ENCODE measurements around the gene RPS19BP1. TPM values are rescaled to one million over a fixed set of nuclear protein-coding genes. Genes with fewer than 3 reads are reported as not detected.

RPS19BP1 gene
- polyA plus RNA-seq, 1 of the 3 experiments (the other 2 are of a cell fraction): 97.2 TPM

GRCh38 chr22:39534591-39535356 is 2.2 kb upstream of the RPS19BP1 start:
- WGBS (ENCODE audit: low lambda C conversion rate): 37% methylated on average over 7 of the region's 41 CpGs
- CTCF ChIA-PET: interaction anchor here (0.6 to 3.9 kb wide), 27 partner anchors 8 to 814 kb away, joined by 3 to 62 read pairs (median 4); partner anchors contain the start of gene ADSL
- Histone ChIP-seq H3K27ac (ENCODE audit: low read depth in 2 of 2, low read length in 1 of 2) (no peak overlapping the region; a peak in 1 of 4 replicates), H3K4me3 (ENCODE audit: low read depth in 2 of 2, low read length in 1 of 2) (peak overlapping the region in 1 of 2 experiments; percentile 35; a peak in 1 of 4 replicates), H3K9me3 (no peaks in the 10 kb centered on the region), H3K27me3 (ENCODE audit: insufficient read depth) (no peaks in the 10 kb centered on the region), H3K9ac (no peak overlapping the region), H3K4me2 (no peak overlapping the region), H3K9me2 (no peaks in the 10 kb centered on the region), H3K4me1 (ENCODE audit: control insufficient read depth in 1 of 2, insufficient read depth in 2 of 2, low read depth in 1 of 2, low read length in 1 of 2) (peaks cover 0 to 10% of the 10 kb centered on the region in 2 experiments; a peak in 1 of 4 replicates), H4K20me1 (ENCODE audit: insufficient read depth) (no peaks in the 10 kb centered on the region), H3F3A (replicated peaks; ENCODE audit: insufficient read depth) (no peaks in the 10 kb centered on the region), H2AFZ (ENCODE audit: low read depth) (peak overlapping the region; percentile 70; the same call in 1 of the 2 replicates), H3K79me2 (ENCODE audit: insufficient read depth) (peaks cover 18% of the 10 kb centered on the region), H3K36me3 (replicated peaks in 1 of 2; ENCODE audit: control insufficient read depth in 1 of 2, insufficient read depth in 2 of 2, low read length in 1 of 2) (peaks cover 0 to 5% of the 10 kb centered on the region in 2 experiments)
- peak; percentile 83 for DNase-seq
- POLR2A ChIA-PET: interaction anchor here (1.5 kb wide), 1 partner anchor 502 kb away, joined by 7 read pairs; no protein-coding TSS in a partner anchor
- TF ChIP-seq JUND (IDR thresholded peaks at IDR 0.05) (no peak), CHD2 (IDR thresholded peaks at IDR 0.05; ENCODE audit: low read length, partially characterized antibody) (no peak), EP300 (IDR thresholded peaks at IDR 0.05; ENCODE audit: borderline replicate concordance in 1 of 2, low read depth in 1 of 2, low read length in 1 of 2) (no peak), TEAD4 (IDR thresholded peaks at IDR 0.05; ENCODE audit: borderline replicate concordance, insufficient read depth) (0 out of 2 replicates have a peak, but pooled peaks have one; percentile 74), MXI1 (IDR thresholded peaks at IDR 0.05; ENCODE audit: low read depth, low read length) (no peak), SMC3 (IDR thresholded peaks at IDR 0.05; ENCODE audit: low read depth, low read length) (peak; percentile 62), RAD21 (IDR thresholded peaks at IDR 0.05; ENCODE audit: low read length) (peak; percentile 75), ZBTB33 (IDR thresholded peaks at IDR 0.05; ENCODE audit: borderline replicate concordance, low read depth) (no peak), RXRA (IDR thresholded peaks at IDR 0.05; ENCODE audit: borderline replicate concordance, low read depth) (no peak), GATA2 (CRISPR knock-in tag; IDR thresholded peaks at IDR 0.05) (peak; percentile 48; the same call in 1 of the 2 replicates)
- TF ChIP-seq, protein P1, sequence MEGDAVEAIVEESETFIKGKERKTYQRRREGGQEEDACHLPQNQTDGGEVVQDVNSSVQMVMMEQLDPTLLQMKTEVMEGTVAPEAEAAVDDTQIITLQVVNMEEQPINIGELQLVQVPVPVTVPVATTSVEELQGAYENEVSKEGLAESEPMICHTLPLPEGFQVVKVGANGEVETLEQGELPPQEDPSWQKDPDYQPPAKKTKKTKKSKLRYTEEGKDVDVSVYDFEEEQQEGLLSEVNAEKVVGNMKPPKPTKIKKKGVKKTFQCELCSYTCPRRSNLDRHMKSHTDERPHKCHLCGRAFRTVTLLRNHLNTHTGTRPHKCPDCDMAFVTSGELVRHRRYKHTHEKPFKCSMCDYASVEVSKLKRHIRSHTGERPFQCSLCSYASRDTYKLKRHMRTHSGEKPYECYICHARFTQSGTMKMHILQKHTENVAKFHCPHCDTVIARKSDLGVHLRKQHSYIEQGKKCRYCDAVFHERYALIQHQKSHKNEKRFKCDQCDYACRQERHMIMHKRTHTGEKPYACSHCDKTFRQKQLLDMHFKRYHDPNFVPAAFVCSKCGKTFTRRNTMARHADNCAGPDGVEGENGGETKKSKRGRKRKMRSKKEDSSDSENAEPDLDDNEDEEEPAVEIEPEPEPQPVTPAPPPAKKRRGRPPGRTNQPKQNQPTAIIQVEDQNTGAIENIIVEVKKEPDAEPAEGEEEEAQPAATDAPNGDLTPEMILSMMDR (IDR thresholded peaks at IDR 0.05): peak; percentile 69

- ChIA-PET CTCF (interaction anchor here (0.6 to 3.9 kb wide), 18 partner anchors 9 to 815 kb away, joined by 3 to 62 read pairs (median 6); partner anchors contain the start of gene ADSL), POLR2A (no interaction called here)
- no peak overlapping the region for H3K4me3 ChIP-seq (ENCODE audit: low read depth in 2 of 2, low read length in 1 of 2)
- no peaks in the 10 kb centered on the region for H3K9me3 ChIP-seq
- no peak for DNase-seq
- H3F3A ChIP-seq (replicated peaks; ENCODE audit: insufficient read depth): no peaks in the 10 kb centered on the region
- H3K4me1 ChIP-seq (ENCODE audit: control insufficient read depth in 1 of 2, insufficient read depth in 2 of 2, low read depth in 1 of 2, low read length in 1 of 2): peaks cover 4 to 14% of the 10 kb centered on the region in 2 experiments; a peak in 2 of 4 replicates
- H3K9ac ChIP-seq: no peak overlapping the region
- H3K79me2 ChIP-seq (ENCODE audit: insufficient read depth): peaks cover 18% of the 10 kb centered on the region
- H2AFZ ChIP-seq (ENCODE audit: low read depth): peak overlapping the region; percentile 70; the same call in 1 of the 2 replicates
- H3K4me2 ChIP-seq: no peak overlapping the region
- 85% methylated on average over 9 of the region's 12 CpGs for WGBS (ENCODE audit: low lambda C conversion rate)
- no peak overlapping the region for H3K27ac ChIP-seq (ENCODE audit: low read depth in 2 of 2, low read length in 1 of 2)
- H3K36me3 ChIP-seq (replicated peaks in 1 of 2; ENCODE audit: control insufficient read depth in 1 of 2, insufficient read depth in 2 of 2, low read length in 1 of 2): peaks cover 0 to 5% of the 10 kb centered on the region in 2 experiments
- no peaks in the 10 kb centered on the region for H3K27me3 ChIP-seq (ENCODE audit: insufficient read depth)
- H3K9me2 ChIP-seq: no peaks in the 10 kb centered on the region
- no peaks in the 10 kb centered on the region; the same call in 1 of the 2 replicates for H4K20me1 ChIP-seq (ENCODE audit: insufficient read depth)
- TF ChIP-seq TCF12 (IDR thresholded peaks at IDR 0.05) (no peak), CHD2 (IDR thresholded peaks at IDR 0.05; ENCODE audit: low read length, partially characterized antibody) (no peak), NRF1 (IDR thresholded peaks at IDR 0.05; ENCODE audit: low read depth, low read length) (no peak), TAF1 (IDR thresholded peaks at IDR 0.05; ENCODE audit: borderline replicate concordance, low read depth, low read length) (no peak), REST (IDR thresholded peaks at IDR 0.05; ENCODE audit: low read depth, low read length) (no peak), ZBTB33 (IDR thresholded peaks at IDR 0.05; ENCODE audit: borderline replicate concordance, low read depth) (no peak)
Measured at GRCh38 chr22:39534092-39534506, 1.6 kb upstream of the RPS19BP1 start.

All from SK-N-SH (cell line).